HG03060 (cell line): ENCODE data around the gene PSRC1.
A peak's percentile ranks its signal among the peaks of the same experiment; 100 is the strongest.
"Not testable (repeated sequence)": the region's sequence is repeated elsewhere in the genome, so short reads cannot be mapped to it uniquely, and the experiment has no call there.

Source experiments
- ATAC-seq: cut with Tn5 transposase; IDR thresholded peaks from one replicate; pipeline ENCODE4 v1.9.1; 2021; ENCODE audit warnings: low read depth, moderate number of reproducible peaks; ENCODE audit not compliant: unreplicated experiment

Gene PSRC1

GRCh38 chr1:109298666-109299557 lies 16.0 kb upstream of the PSRC1 start:
- ATAC-seq: no peak

- no peak for ATAC-seq
Measured at GRCh38 chr1:109296782-109297181, 13.8 kb upstream of the PSRC1 start.

GRCh38 chr1:109295712-109296415 lies 12.9 kb upstream of the PSRC1 start:
- ATAC-seq: no peak

GRCh38 chr1:109294481-109294880 lies 11.5 kb upstream of the PSRC1 start:
- ATAC-seq: no peak

- no peak for ATAC-seq
Measured at GRCh38 chr1:109293026-109293425, 10.1 kb upstream of the PSRC1 start.

GRCh38 chr1:109292364-109292763 lies 9.4 kb upstream of the PSRC1 start:
- no peak for ATAC-seq

- no peak for ATAC-seq
Measured at GRCh38 chr1:109290998-109291397, 8.1 kb upstream of the PSRC1 start.

GRCh38 chr1:109290137-109290536 lies 7.2 kb upstream of the PSRC1 start:
- no peak for ATAC-seq

GRCh38 chr1:109286762-109287161 lies 3.8 kb upstream of the PSRC1 start:
- not testable (repeated sequence) for ATAC-seq

- peak; percentile 9 for ATAC-seq
Measured at GRCh38 chr1:109283748-109284600, 1.0 kb upstream of the PSRC1 start.

GRCh38 chr1:109282497-109282951 lies 421 bp downstream of the PSRC1 start:
- ATAC-seq: no peak

GRCh38 chr1:109281680-109282496 lies 1.1 kb downstream of the PSRC1 start:
- ATAC-seq: no peak

- no peak for ATAC-seq
Measured at GRCh38 chr1:109280862-109281261, 2.1 kb downstream of the PSRC1 start.

GRCh38 chr1:109279615-109280278 lies 3.2 kb downstream of the PSRC1 start:
- no peak for ATAC-seq

GRCh38 chr1:109277434-109278204 lies 5.3 kb downstream of the PSRC1 start:
- no peak for ATAC-seq

GRCh38 chr1:109275706-109276345 lies 7.1 kb downstream of the PSRC1 start:
- no peak for ATAC-seq

- ATAC-seq: no peak
Measured at GRCh38 chr1:109274533-109275476, 8.1 kb downstream of the PSRC1 start.
